Fibroblast of lung (primary cell): Measurements from ENCODE around the gene CAPZB. TPM values are rescaled to one million over a fixed set of nuclear protein-coding genes. Genes with fewer than 3 reads are reported as not detected.
A peak's percentile ranks its signal among the peaks of the same experiment; 100 is the strongest.

Experiments used
- DNase-seq, 2 donors: peaks; one replicate each; pipeline versions ENCODE4 v3.0.0 to v3.0.0-alpha.2; 2010; ENCODE audit warnings: low read depth in 2 of 2
- H2AFZ ChIP-seq: 2 replicates; pipeline ENCODE4 v1.5.1; 2012; ENCODE audit warnings: low read length, control low read depth, inconsistent platforms
- H3K27ac ChIP-seq: 2 replicates; pipeline ENCODE4 v1.5.1; 2011; ENCODE audit warnings: low read length, control low read depth; ENCODE audit not compliant: insufficient read depth
- H3K27me3 ChIP-seq: 2 replicates; pipeline ENCODE4 v1.5.1; 2011; ENCODE audit warnings: mild to moderate bottlenecking, low read length; ENCODE audit not compliant: control insufficient read depth, insufficient read depth
- H3K36me3 ChIP-seq: 2 replicates; pipeline ENCODE4 v1.5.1; 2011; ENCODE audit warnings: low read length; ENCODE audit not compliant: control insufficient read depth, insufficient read depth
- H3K4me1 ChIP-seq: 2 replicates; pipeline ENCODE4 v1.5.1; 2011; ENCODE audit warnings: low read length; ENCODE audit not compliant: control insufficient read depth, insufficient read depth; ENCODE audit errors: extremely low read depth
- H3K4me2 ChIP-seq: 2 replicates; pipeline ENCODE4 v1.5.1; 2011; ENCODE audit warnings: low read length, control low read depth; ENCODE audit not compliant: insufficient read depth; ENCODE audit errors: extremely low read depth
- H3K4me3 ChIP-seq, 4 experiments: fragments of 200-600 bp in 1 of 4; sonication (generic) in 1 of 4; replicated peaks in 1 of 4; 2 replicates each; pipeline ENCODE4 v1.5.1; 2011 to 2016; ENCODE audit warnings: low read length in 4 of 4, low read depth in 3 of 4, mild to moderate bottlenecking in 3 of 4, control low read depth in 2 of 4, inconsistent platforms in 1 of 4, mixed read lengths in 1 of 4; ENCODE audit not compliant: insufficient read depth in 1 of 4; ENCODE audit errors: control extremely low read depth in 1 of 4
- H3K79me2 ChIP-seq: 2 replicates; pipeline ENCODE4 v1.5.1; 2012; ENCODE audit warnings: mild to moderate bottlenecking, low read length, inconsistent platforms; ENCODE audit not compliant: control insufficient read depth, insufficient read depth
- H3K9ac ChIP-seq: 2 replicates; pipeline ENCODE4 v1.5.1; 2011; ENCODE audit warnings: mild to moderate bottlenecking, low read length, control low read depth; ENCODE audit not compliant: insufficient read depth
- H3K9me3 ChIP-seq: 2 replicates; pipeline ENCODE4 v1.5.1; 2012; ENCODE audit warnings: low read depth, low read length; ENCODE audit not compliant: control insufficient read depth, insufficient read depth
- H4K20me1 ChIP-seq: 2 replicates; pipeline ENCODE4 v1.5.1; 2011; ENCODE audit warnings: low read length; ENCODE audit not compliant: control insufficient read depth, insufficient read depth; ENCODE audit errors: extremely low read depth
- CTCF ChIP-seq, 2 donors: IDR thresholded peaks in 1 of 2; conservative IDR thresholded peaks in 1 of 2; 1 replicate in 1 of 2; 2 replicates in 1 of 2; pipeline ENCODE4 v1.5.1; 2011 to 2012; ENCODE audit warnings: low read length in 2 of 2, control low read depth in 1 of 2, inconsistent platforms in 1 of 2, low read depth in 1 of 2, mild to moderate bottlenecking in 1 of 2
- EZH2 ChIP-seq: IDR thresholded peaks from 2 replicates; pipeline ENCODE4 v1.5.1; 2012; ENCODE audit warnings: low read length, control low read depth, mild to moderate bottlenecking; ENCODE audit errors: missing control alignments
- polyA plus RNA-seq, 2 donors: library from polyadenylated mRNA; depleted of rRNA in 1 of 2; stranded (reverse) in 1 of 2; unstranded in 1 of 2; fragments of >200 nt; gene quantifications; 2 replicates each; pipeline ENCODE4 v1.2.1, GENCODE V29; 2011 to 2012; ENCODE audit warnings: missing spikeins in 1 of 2
- total RNA-seq: library from RNA; depleted of rRNA; stranded (reverse); fragments of >200 nt; gene quantifications from 2 replicates; pipeline ENCODE4 v1.2.1, GENCODE V29; 2014

CAPZB gene
- total and polyA plus RNA-seq, 2 donors (not counting 1 experiment from before 2014, with no cell fraction given): 104 to 495 TPM

- no peak for DNase-seq
- no peak for TF ChIP-seq EZH2
- TF ChIP-seq CTCF (conservative IDR thresholded peaks at IDR 0.05 in 1 of 2, IDR thresholded peaks at IDR 0.05 in 1 of 2; ENCODE audit: low read depth in 1 of 2, low read length in 2 of 2): no peak
- Histone ChIP-seq H3K27me3 (no peaks in the 10 kb centered on the region), H3K4me3 (no peak overlapping the region), H3K9ac (no peak overlapping the region), H3K79me2 (no peaks in the 10 kb centered on the region), H3K4me1 (peaks cover 3% of the 10 kb centered on the region), H2AFZ (no peak overlapping the region), H3K27ac (no peak overlapping the region), H4K20me1 (no peaks in the 10 kb centered on the region), H3K36me3 (no peaks in the 10 kb centered on the region), H3K4me2 (no peak overlapping the region), H3K9me3 (no peaks in the 10 kb centered on the region)
Observed at GRCh38 chr1:19517017-19517416, 31.7 kb upstream of the CAPZB start.

- Histone ChIP-seq H3K9ac (no peak overlapping the region), H3K79me2 (no peaks in the 10 kb centered on the region), H3K9me3 (no peaks in the 10 kb centered on the region), H3K27me3 (no peaks in the 10 kb centered on the region), H3K4me1 (peaks cover 3% of the 10 kb centered on the region), H3K4me3 (no peak overlapping the region), H3K4me2 (no peak overlapping the region), H2AFZ (no peak overlapping the region), H4K20me1 (no peaks in the 10 kb centered on the region), H3K36me3 (no peaks in the 10 kb centered on the region), H3K27ac (no peak overlapping the region)
- DNase-seq: no peak
- TF ChIP-seq CTCF (conservative IDR thresholded peaks at IDR 0.05 in 1 of 2, IDR thresholded peaks at IDR 0.05 in 1 of 2; ENCODE audit: low read depth in 1 of 2, low read length in 2 of 2): no peak
- no peak for TF ChIP-seq EZH2
Observed at GRCh38 chr1:19515201-19515600, 29.9 kb upstream of the CAPZB start.

GRCh38 chr1:19514391-19514831 lies 29.1 kb upstream of the CAPZB start:
- no peaks in the 10 kb centered on the region for H4K20me1 ChIP-seq
- H3K9me3 ChIP-seq: no peaks in the 10 kb centered on the region
- H3K4me1 ChIP-seq: peaks cover 3% of the 10 kb centered on the region
- H3K4me2 ChIP-seq: no peak overlapping the region
- DNase-seq: peak in 1 of 2 donors; percentile 97
- H3K36me3 ChIP-seq: no peaks in the 10 kb centered on the region
- no peaks in the 10 kb centered on the region for H3K79me2 ChIP-seq
- no peak overlapping the region for H3K4me3 ChIP-seq
- no peak overlapping the region for H3K27ac ChIP-seq
- no peaks in the 10 kb centered on the region for H3K27me3 ChIP-seq
- no peak overlapping the region for H2AFZ ChIP-seq
- no peak for TF ChIP-seq EZH2
- H3K9ac ChIP-seq: no peak overlapping the region
